Peyer's patch (tissue), 4 donors: Measurements from ENCODE around the gene ZNF655. TPM values are rescaled to one million over a fixed set of nuclear protein-coding genes. Genes with fewer than 3 reads are reported as not detected.

Experiments used
- DNase-seq, 3 donors: peaks; one replicate each; pipeline ENCODE4 v3.0.0-alpha.2; 2017 to 2019
- H3K27ac ChIP-seq, 4 donors: fragments of 200-600 bp; sonication (generic); one replicate each; pipeline ENCODE4 v1.5.1; 2016 to 2019
- H3K27me3 ChIP-seq, 2 donors: fragments of 200-600 bp; sonication (generic); one replicate each; pipeline ENCODE4 v1.5.1; 2019
- H3K36me3 ChIP-seq, 3 donors: fragments of 200-600 bp; sonication (generic); one replicate each; pipeline ENCODE4 v1.5.1; 2016 to 2019
- H3K4me1 ChIP-seq, 4 donors: fragments of 200-600 bp; sonication (generic); one replicate each; pipeline ENCODE4 v1.5.1; 2016 to 2019
- H3K4me3 ChIP-seq, 4 donors: fragments of 200-600 bp; sonication (generic); 1 replicate in 3 of 4; 2 replicates in 1 of 4; pipeline ENCODE4 v1.5.1; 2016 to 2019; ENCODE audit warnings: mild to moderate bottlenecking in 1 of 4
- H3K9me3 ChIP-seq, 4 donors: fragments of 200-600 bp; sonication (generic); one replicate each; pipeline ENCODE4 v1.5.1; 2016 to 2019; ENCODE audit warnings: mild to moderate bottlenecking in 1 of 4
- CTCF ChIP-seq, 6 experiments: fragments of 450-650 bp in 4 of 6; fragments of 200-600 bp in 2 of 6; sonication (generic) in 1 of 6; IDR thresholded peaks; one replicate each; pipeline ENCODE4 v1.5.1; 2017 to 2019; ENCODE audit warnings: antibody characterized with exemption in 6 of 6, mild to moderate bottlenecking in 3 of 6, moderate library complexity in 1 of 6
- POLR2A ChIP-seq, 2 donors: fragments of 450-650 bp; IDR thresholded peaks; one replicate each; pipeline ENCODE4 v1.5.1; 2017; ENCODE audit warnings: antibody characterized with exemption in 2 of 2, mild to moderate bottlenecking in 2 of 2, moderate library complexity in 2 of 2
- total RNA-seq, 4 donors: library from RNA; depleted of rRNA; stranded (reverse); fragments of >200 nt; gene quantifications; one replicate each; pipeline ENCODE4 v1.1.0, GENCODE V29; 2016

The ZNF655 gene
- total RNA-seq, 4 donors from 2014 or later, result 111 to 169 (median 139) TPM

- no peaks in the 10 kb centered on the region for H3K27me3 ChIP-seq
- H3K9me3 ChIP-seq, result no peaks in the 10 kb centered on the region
- no peak for DNase-seq
- H3K36me3 ChIP-seq, result peaks cover 0 to 100% (median 0%) of the 10 kb centered on the region in 3 donors
- no peak overlapping the region for H3K4me3 ChIP-seq
- H3K4me1 ChIP-seq, result peaks cover 0 to 7% (median 0%) of the 10 kb centered on the region in 4 donors
- TF ChIP-seq POLR2A (IDR thresholded peaks at IDR 0.05) (no peak), CTCF (IDR thresholded peaks at IDR 0.05) (no peak)
- no peak overlapping the region for H3K27ac ChIP-seq
Observed at GRCh38 chr7:99625961-99626360, 67.5 kb downstream of the ZNF655 start.

Other genes starting within 250 kb of the ZNF655 start
- gene ARPC1A, start 232.7 kb upstream of the ZNF655 start, total RNA-seq, result 100 to 1,000 TPM; 195 to 278 (median 225) TPM
- 100 to 1,000 TPM; 228 to 386 (median 343) TPM for gene ARPC1B, start 183.9 kb upstream of the ZNF655 start, total RNA-seq
- gene PDAP1, start 150.0 kb upstream of the ZNF655 start, total RNA-seq, result 10 to 100 TPM; 32.4 to 52.0 (median 40.6) TPM
- 10 to 100 TPM; 44.7 to 82.0 (median 58.4) TPM for gene BUD31, start 149.7 kb upstream of the ZNF655 start, total RNA-seq
- 1 to 10 TPM; 8.3 to 9.1 (median 8.6) TPM for gene PTCD1, start 119.8 kb upstream of the ZNF655 start, total RNA-seq
- gene CPSF4, start 119.7 kb upstream of the ZNF655 start, total RNA-seq, result 10 to 100 TPM; 21.4 to 42.2 (median 35.5) TPM
- gene ATP5MF, start 92.5 kb upstream of the ZNF655 start, total RNA-seq, result 100 to 1,000 TPM; 352 to 597 (median 546) TPM
- 10 to 100 TPM; 23.8 to 44.8 (median 36.8) TPM for gene ZNF789, start 85.8 kb upstream of the ZNF655 start, total RNA-seq
- gene ZNF394, start 58.4 kb upstream of the ZNF655 start, total RNA-seq, result 10 to 100 TPM; 37.3 to 71.8 (median 58.0) TPM
- 10 to 100 TPM in 2 of 4 donors, 1 to 10 TPM in 2; 7.2 to 20.6 (median 11.7) TPM for gene ZKSCAN5, start 54.0 kb upstream of the ZNF655 start, total RNA-seq
- 1 to 10 TPM; 2.2 to 4.2 (median 2.6) TPM for gene FAM200A, start 6.5 kb upstream of the ZNF655 start, total RNA-seq
- not detected for gene TMEM225B, start 39.6 kb downstream of the ZNF655 start, total RNA-seq
- gene ZSCAN25, start 58.3 kb downstream of the ZNF655 start, total RNA-seq, result 10 to 100 TPM; 20.0 to 36.4 (median 31.9) TPM
- gene CYP3A5, start 121.4 kb downstream of the ZNF655 start, total RNA-seq, result 1,000 to 10,000 TPM in 2 of 4 donors, 100 to 1,000 TPM in 2; 135 to 1,701 (median 1,072) TPM
- 1 to 10 TPM in 1 of 4 donors, under 1 TPM in 1, not detected in 2; 0.76 to 5.3 TPM for gene CYP3A7, start 176.6 kb downstream of the ZNF655 start, total RNA-seq
- 1,000 to 10,000 TPM in 1 of 4 donors, 100 to 1,000 TPM in 2, 10 to 100 TPM in 1; 16.5 to 3,180 (median 690) TPM for gene CYP3A4, start 225.5 kb downstream of the ZNF655 start, total RNA-seq